Heart left ventricle (tissue), 16 donors: ENCODE results near the gene POLR2B. TPM values are rescaled to one million over a fixed set of nuclear protein-coding genes. Genes with fewer than 3 reads are reported as not detected.

Experiments
- ATAC-seq, 4 donors: fragments of 200-7000 bp; cut with Tn5 transposase; one replicate each; pipeline ENCODE4 v1.9.1; 2020 to 2022; ENCODE audit warnings: moderate library complexity in 4 of 4, mild to moderate bottlenecking in 3 of 4, moderate number of reproducible peaks in 1 of 4
- DNase-seq, 5 donors: peaks; one replicate each; pipeline ENCODE4 v3.0.0-alpha.2; 2020
- H3K27ac ChIP-seq, 12 donors: fragments of 200-600 bp; sonication (generic) in 4 of 12; one replicate each; pipeline versions ENCODE4 v1.5.0 to v1.8.0; 2016 to 2022; ENCODE audit warnings: mild to moderate bottlenecking in 2 of 12
- H3K27me3 ChIP-seq, 9 donors: fragments of 200-600 bp; sonication (generic) in 2 of 9; one replicate each; pipeline versions ENCODE4 v1.5.1 to v1.8.0; 2016 to 2022; ENCODE audit warnings: mild to moderate bottlenecking in 3 of 9
- H3K36me3 ChIP-seq, 9 donors: fragments of 200-600 bp; sonication (generic) in 2 of 9; one replicate each; pipeline versions ENCODE4 v1.5.0 to v1.8.0; 2018 to 2022; ENCODE audit warnings: mild to moderate bottlenecking in 2 of 9
- H3K4me1 ChIP-seq, 12 donors: fragments of 200-600 bp; sonication (generic) in 4 of 12; one replicate each; pipeline versions ENCODE4 v1.5.0 to v1.8.0; 2016 to 2022; ENCODE audit warnings: mild to moderate bottlenecking in 3 of 12
- H3K4me3 ChIP-seq, 12 donors: fragments of 200-600 bp; sonication (generic) in 4 of 12; one replicate each; pipeline versions ENCODE4 v1.5.0 to v1.8.0; 2017 to 2022; ENCODE audit warnings: mild to moderate bottlenecking in 9 of 12, moderate library complexity in 4 of 12
- H3K9me3 ChIP-seq, 12 donors: fragments of 200-600 bp; sonication (generic) in 4 of 12; one replicate each; pipeline versions ENCODE4 v1.5.0 to v1.8.0; 2016 to 2022; ENCODE audit warnings: mild to moderate bottlenecking in 1 of 12
- POLR2A ChIP-seq, 2 donors: fragments of 450-650 bp; IDR thresholded peaks; one replicate each; pipeline ENCODE4 v1.6.1; 2017; ENCODE audit warnings: antibody characterized with exemption in 2 of 2, mild to moderate bottlenecking in 2 of 2, moderate library complexity in 2 of 2
- WGBS, 4 donors: extraction: QIAGEN DNeasy Blood & Tissue Kit in 2 of 4; methylation state at CpG; one replicate each; pipeline versions ENCODE4 v1.1.5 to v1.1.7; 2013 to 2018; 5-methylcytosine and 5-hydroxymethylcytosine counted together
- intact Hi-C, 10 donors: fragments of 100-400 bp; cut with DNase I; formaldehyde crosslinking; loops; one replicate each; pipeline versions ENCODE4 v1.11.1 to v1.14.2; 2022
- polyA plus RNA-seq, 2 donors: library from polyadenylated mRNA; stranded (reverse); fragments of 200-250 nt; gene quantifications; one replicate each; pipeline ENCODE4 v1.2.3, GENCODE V29; 2013
- total RNA-seq, 9 donors: library from RNA; depleted of rRNA in 2 of 9; stranded (reverse); fragments of >200 nt in 2 of 9; fragmentation: NEBNext Ultra II Directional in 3 of 9; extraction: Animal tissue kit (Norgen Biotek cat#: 25700) in 3 of 9; gene quantifications; one replicate each; pipeline versions ENCODE4 v1.1.0 to v1.2.4, GENCODE V29; 2016 to 2023
- TF ChIP-seq, protein P1 (sequence below), 12 donors: fragments of 200-600 bp; sonication (generic) in 4 of 12; IDR thresholded peaks; one replicate each; pipeline versions ENCODE4 v1.5.0 to v1.8.0; 2018 to 2022; ENCODE audit warnings: antibody characterized with exemption in 12 of 12, mild to moderate bottlenecking in 5 of 12
- donor health status: ischemic (EF 13 %, LVEDD 7.1; RV severe dilation, severe dysfunction).
- donor health status: healthy with polysubstance abuse.
- donor health status: DM: no; HTN: yes; CAD: no.
- donor health status: DM: no; HTN: no; CAD: no.
- donor health status: ischemic (EF 25% LVEDD 6.9; RV normal size, moderate dysfunction).
- donor health status: ischemic (EF 25% LVEDD 5.7; RV mildly dilated, moderate dysfunction).
- donor health status: healthy.
- donor health status: DM: yes; HTN: yes; CAD: no.
- donor health status: ischemic (EF 35%, LVEDD 5.7; RV mildly dilated, moderate dysfunction).
- donor health status: nonischemic (EF 11% LVEDD 7.7; RV severe dilation, severe dysfunction).
- donor health status: DM: yes; HTN: yes; CAD: no.
- donor health status: PGD.
- donor health status: ischemic (EF 29% LVEDD 5.4; RV normal size, mild dysfunction).
- donor health status: nonischemic (EF 23%, LVEDD 6.1; RV moderate dilation, normal function).

POLR2B gene
- total and polyA plus RNA-seq, 11 donors, result 19.4 to 87.0 (median 73.0) TPM

DNA sequence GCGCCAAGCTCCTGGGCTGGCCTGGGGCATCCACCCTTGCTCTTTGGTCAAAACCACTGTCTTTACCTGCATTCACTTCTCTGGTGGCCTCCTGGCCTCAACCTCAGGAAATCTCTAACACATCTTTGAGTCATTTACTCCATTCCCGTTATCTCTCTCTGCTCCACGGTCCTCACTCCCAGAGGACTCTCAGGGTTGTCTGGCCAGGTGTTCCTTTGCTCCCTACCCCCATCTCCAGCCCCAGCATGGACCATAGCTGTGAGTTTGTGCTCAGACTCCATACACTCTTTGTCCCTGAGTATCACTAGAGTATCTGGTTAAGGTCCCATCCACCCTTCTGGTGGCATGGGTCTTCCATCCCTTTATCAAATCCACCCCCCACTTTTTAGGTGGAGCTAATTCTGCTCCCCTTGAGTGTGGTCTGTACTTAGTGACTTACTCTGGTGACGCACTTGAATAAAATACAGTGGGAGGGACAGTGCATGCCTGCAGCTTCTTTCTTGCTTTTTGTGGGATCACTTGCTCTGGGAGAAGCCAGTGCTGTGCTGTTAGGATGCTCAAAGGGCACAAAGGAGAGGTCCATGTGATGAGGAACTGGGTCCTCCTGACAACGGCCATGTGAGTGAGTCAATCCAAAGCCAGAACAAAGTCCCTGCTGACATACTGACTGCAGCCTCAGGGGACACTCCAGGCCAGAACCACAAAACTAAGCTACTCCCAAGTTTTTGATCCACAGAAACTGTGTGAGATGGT, 87.2 kb downstream of the POLR2B start:
- intact Hi-C loops, result loop anchor here in 2 of 10 donors (5.0 kb wide), 1 partner anchor 36 kb away; no protein-coding TSS in a partner anchor
- H3K9me3 ChIP-seq, result no peaks in the 10 kb centered on the region
- peak overlapping the region in 4 of 12 donors; percentile 4 to 23 (median 15) for H3K4me3 ChIP-seq
- 49 to 64% (median 55%) methylated on average over 5 of the region's 5 CpGs for WGBS, 4 donors
- H3K27me3 ChIP-seq, result no peaks in the 10 kb centered on the region
- H3K4me1 ChIP-seq, result peaks cover 18 to 98% (median 81%) of the 10 kb centered on the region in 12 donors
- TF ChIP-seq, protein P1, sequence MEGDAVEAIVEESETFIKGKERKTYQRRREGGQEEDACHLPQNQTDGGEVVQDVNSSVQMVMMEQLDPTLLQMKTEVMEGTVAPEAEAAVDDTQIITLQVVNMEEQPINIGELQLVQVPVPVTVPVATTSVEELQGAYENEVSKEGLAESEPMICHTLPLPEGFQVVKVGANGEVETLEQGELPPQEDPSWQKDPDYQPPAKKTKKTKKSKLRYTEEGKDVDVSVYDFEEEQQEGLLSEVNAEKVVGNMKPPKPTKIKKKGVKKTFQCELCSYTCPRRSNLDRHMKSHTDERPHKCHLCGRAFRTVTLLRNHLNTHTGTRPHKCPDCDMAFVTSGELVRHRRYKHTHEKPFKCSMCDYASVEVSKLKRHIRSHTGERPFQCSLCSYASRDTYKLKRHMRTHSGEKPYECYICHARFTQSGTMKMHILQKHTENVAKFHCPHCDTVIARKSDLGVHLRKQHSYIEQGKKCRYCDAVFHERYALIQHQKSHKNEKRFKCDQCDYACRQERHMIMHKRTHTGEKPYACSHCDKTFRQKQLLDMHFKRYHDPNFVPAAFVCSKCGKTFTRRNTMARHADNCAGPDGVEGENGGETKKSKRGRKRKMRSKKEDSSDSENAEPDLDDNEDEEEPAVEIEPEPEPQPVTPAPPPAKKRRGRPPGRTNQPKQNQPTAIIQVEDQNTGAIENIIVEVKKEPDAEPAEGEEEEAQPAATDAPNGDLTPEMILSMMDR (IDR thresholded peaks at IDR 0.05), result no peak
- H3K36me3 ChIP-seq, result peaks cover 0 to 11% (median 5%) of the 10 kb centered on the region in 9 donors
- ATAC-seq (peak; percentile 7 to 20 (median 10)), DNase-seq (no peak)
- peak overlapping the region; percentile 47 to 87 (median 76) for H3K27ac ChIP-seq

DNA sequence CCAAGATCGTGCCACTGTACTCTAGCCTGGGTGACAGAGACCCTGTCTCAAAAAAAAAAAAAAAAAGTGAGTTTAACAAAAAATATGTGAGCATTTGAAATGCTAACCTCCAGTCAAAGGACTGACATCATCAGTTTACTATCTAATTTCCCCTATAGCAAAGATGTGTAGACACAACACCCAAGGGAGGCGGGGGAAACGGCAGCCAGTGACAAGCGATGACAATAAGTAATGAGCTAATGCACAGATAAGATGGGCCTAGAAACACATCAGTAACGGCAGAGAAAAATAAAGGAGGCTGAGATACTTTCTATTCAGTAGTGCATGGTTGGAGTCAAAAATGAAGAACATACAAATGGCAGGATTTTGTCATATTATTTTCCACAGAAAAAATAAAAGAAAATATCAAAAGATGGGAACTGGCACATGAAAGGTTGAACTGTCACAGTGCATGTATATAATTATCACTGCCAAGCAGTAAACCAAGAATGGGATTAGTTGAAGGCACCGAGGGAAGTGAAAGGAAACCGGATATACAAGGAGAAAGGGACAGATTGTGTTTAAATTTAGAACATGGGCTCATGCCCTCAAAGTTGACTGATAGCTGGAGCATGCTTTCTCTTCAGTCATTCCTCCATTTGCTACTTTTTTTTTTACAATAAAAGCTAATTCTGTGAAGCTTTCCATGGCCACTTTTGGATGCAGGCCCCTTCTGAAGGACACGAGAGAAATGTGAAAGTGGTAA, 89.7 kb downstream of the POLR2B start:
- H3K4me1 ChIP-seq, result peaks cover 13 to 96% (median 76%) of the 10 kb centered on the region in 12 donors
- H3K36me3 ChIP-seq, result peaks cover 0 to 11% (median 5%) of the 10 kb centered on the region in 9 donors
- ATAC-seq, result peak in 1 of 4 donors; percentile 21
- no peaks in the 10 kb centered on the region for H3K9me3 ChIP-seq
- DNase-seq, result no peak
- WGBS, 4 donors, result 40 to 47% (median 43%) methylated on average over 8 of the region's 8 CpGs
- no peaks in the 10 kb centered on the region for H3K27me3 ChIP-seq
- no peak overlapping the region for H3K4me3 ChIP-seq
- intact Hi-C loops, result loop anchor here in 2 of 10 donors (5.0 kb wide), 1 partner anchor 34 kb away; no protein-coding TSS in a partner anchor
- TF ChIP-seq, protein P1 (IDR thresholded peaks at IDR 0.05), result no peak
- TF ChIP-seq POLR2A (IDR thresholded peaks at IDR 0.05), result no peak
- H3K27ac ChIP-seq, result peak overlapping the region; percentile 25 to 81 (median 66)

DNA sequence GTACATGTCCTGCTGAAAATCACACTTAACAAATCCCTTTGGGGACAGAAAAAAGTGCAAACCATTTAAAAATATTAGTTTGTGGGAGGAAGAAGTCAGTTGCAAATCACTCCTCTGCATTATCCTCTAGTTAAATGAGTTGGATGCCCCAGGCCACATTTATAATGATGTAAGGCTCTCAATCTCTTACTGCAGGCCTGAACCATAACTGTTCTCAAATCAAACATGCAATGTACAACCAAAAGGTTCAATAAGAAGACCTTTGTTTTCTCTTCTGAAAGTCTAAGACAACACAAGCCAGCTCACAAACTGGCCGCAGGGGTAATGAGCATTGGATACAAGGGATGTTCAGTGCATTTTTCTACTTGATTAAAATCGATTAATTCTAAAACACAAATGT, 91.8 kb downstream of the POLR2B start:
- intact Hi-C loops, result loop anchor here in 1 of 10 donors (5.0 kb wide), 1 partner anchor 37 kb away; no protein-coding TSS in a partner anchor
- Histone ChIP-seq H3K9me3 (no peaks in the 10 kb centered on the region), H3K36me3 (peaks cover 0 to 11% (median 5%) of the 10 kb centered on the region in 9 donors), H3K27me3 (no peaks in the 10 kb centered on the region), H3K4me1 (peaks cover 7 to 96% (median 70%) of the 10 kb centered on the region in 12 donors), H3K4me3 (no peak overlapping the region), H3K27ac (peak overlapping the region in 7 of 12 donors; percentile 8 to 58 (median 17))
- TF ChIP-seq POLR2A (IDR thresholded peaks at IDR 0.05), result no peak
- TF ChIP-seq, protein P1 (IDR thresholded peaks at IDR 0.05), result no peak
- whole genome bisulfite sequencing, 4 donors, result 79 to 87% (median 85%) methylated on average over 2 of the region's 2 CpGs
- ATAC-seq (no peak), DNase-seq (no peak)

DNA sequence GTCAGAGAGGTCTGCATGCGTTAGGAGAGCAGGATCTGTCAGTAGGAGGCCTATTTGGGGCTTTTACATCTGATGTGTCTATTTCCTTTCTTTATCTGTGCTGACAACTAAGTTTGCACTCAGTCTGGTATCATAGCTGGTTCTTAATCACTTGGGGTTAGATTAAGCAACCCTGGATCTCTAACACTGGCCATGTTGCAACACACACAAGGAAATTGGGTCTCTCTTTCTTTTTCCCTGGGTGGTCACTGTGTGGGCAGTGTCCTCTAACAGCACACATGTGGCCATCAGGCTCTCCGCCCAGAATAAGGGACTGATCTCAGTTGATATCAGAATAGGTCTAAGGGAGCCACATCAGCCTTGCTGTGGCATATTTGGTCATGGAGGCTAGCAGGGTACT, 92.6 kb downstream of the POLR2B start:
- Histone ChIP-seq H3K36me3 (peaks cover 0 to 17% (median 8%) of the 10 kb centered on the region in 9 donors), H3K4me3 (no peak overlapping the region), H3K9me3 (no peaks in the 10 kb centered on the region), H3K27ac (peak overlapping the region in 9 of 12 donors; percentile 2 to 58 (median 20)), H3K27me3 (no peaks in the 10 kb centered on the region), H3K4me1 (peaks cover 4 to 96% (median 69%) of the 10 kb centered on the region in 12 donors)
- TF ChIP-seq POLR2A (IDR thresholded peaks at IDR 0.05), result no peak
- TF ChIP-seq, protein P1 (IDR thresholded peaks at IDR 0.05), result no peak
- peak; percentile 23 to 80 (median 62) for ATAC-seq
- WGBS, 4 donors, result 35 to 66% (median 42%) methylated on average over 2 of the region's 2 CpGs
- intact Hi-C loops, result loop anchor here in 1 of 10 donors (5.0 kb wide), 1 partner anchor 36 kb away; no protein-coding TSS in a partner anchor
- DNase-seq, result peak in 1 of 5 donors; percentile 67
